ENCODE measurements around the gene TET3.

TET3 gene

DNA sequence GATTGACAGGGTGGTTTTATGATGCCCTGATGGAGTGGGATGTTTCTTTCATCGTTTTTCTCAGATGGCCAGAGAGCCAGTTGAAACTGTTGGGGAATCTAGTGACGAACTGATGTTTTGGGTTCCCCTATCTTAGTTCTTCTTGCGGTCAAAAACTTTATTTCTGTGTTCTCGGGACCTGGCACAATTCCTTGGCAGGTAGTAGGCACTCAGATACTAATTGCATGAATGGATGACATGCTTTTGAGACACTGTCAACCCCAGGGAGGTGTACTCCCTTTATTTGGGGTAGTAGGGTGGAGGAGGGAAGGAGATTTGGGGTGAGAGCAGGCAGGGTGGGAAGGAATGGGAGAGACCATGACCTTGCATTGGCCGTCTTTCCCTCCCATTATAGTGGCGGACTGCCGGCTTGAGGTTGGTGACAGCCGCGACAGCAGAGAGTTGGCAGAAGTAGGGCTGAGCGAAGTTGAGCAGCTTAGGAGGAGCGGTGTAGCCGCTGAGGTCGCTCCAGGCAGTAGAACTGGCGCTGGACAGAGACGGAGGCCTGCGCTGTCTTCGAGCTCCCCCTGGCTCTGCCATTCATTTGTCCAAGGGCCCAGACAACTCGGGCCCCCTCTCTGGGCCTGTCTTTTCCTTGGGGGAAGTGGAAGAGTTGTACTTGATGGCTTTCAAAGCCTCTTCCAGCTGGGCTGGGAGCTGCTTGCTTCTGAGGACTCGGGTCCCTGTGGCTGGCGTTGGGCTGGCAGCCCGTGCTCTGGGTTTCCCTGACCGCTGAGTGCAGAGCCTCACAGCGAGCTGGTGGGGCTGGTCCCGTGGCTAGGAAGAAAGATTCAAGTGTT lies 2.6 kb downstream of the TET3 start:
- DNase-seq (ENCODE audit: low spot score): no peak

- no peak for DNase-seq (ENCODE audit: low spot score)
These were observed 3.4 kb downstream of the TET3 start for GRCh38 chr2:73987948-73988700.

GRCh38 chr2:73989972-73990371 lies 5.3 kb downstream of the TET3 start:
- DNase-seq (ENCODE audit: low spot score): no peak

GRCh38 chr2:73990531-73990930 lies 5.8 kb downstream of the TET3 start:
- DNase-seq (ENCODE audit: low spot score): no peak

GRCh38 chr2:73992036-73992435 lies 7.3 kb downstream of the TET3 start:
- DNase-seq (ENCODE audit: low spot score): no peak

GRCh38 chr2:73993376-73993775 lies 8.7 kb downstream of the TET3 start:
- no peak for DNase-seq (ENCODE audit: low spot score)

DNA sequence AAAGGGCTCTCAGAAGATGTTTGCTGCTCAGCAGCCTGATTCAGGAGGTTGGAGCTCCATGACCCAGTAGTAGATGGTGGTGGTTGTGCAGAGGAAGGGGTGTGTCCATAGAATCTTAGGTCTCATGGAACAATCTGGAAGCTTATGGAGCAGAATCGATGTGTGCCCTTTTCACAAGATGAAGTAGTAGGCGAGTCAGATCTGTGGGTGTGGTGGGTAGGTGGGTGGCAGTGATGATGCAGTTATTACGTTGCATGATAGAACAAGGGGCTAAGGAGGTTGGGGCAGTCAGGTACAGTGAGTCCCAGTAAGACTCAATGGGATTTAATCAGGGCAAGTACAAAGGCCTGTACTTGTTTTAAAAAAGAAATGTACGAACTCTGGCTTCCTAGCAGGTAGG lies 9.1 kb downstream of the TET3 start:
- DNase-seq (ENCODE audit: low spot score): no peak

DNA sequence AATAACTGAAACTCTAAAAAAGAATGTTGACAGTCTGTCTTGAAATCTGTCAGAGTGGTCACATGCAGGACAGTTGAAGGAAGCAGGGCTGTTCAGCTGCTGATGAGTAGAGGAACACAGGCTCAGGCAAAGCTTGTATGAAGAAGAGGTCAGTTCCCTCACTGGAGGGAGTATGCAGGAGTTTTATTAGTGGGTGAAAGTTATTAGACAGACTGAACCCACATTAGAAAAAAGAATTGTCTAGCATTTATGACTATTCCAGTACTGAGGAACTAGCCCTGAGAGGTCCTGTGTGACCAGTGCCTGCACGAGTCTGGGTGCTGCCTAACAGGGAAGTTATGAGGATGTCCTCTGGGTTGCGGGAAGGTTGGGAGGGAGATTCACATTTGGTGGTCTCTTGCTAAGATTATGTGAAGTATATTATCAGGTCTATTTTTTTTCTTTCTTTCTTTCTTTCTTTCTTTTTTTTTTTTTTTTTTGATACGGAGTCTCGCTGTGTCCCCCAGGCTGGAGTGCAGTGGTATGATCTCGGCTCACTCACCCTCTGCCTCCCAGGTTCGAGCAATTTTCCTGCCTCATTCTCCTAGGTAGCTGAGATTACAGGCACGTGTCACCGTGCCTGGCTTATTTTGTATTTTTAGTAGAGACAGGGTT lies 9.6 kb downstream of the TET3 start:
- DNase-seq (ENCODE audit: low spot score): no peak

DNA sequence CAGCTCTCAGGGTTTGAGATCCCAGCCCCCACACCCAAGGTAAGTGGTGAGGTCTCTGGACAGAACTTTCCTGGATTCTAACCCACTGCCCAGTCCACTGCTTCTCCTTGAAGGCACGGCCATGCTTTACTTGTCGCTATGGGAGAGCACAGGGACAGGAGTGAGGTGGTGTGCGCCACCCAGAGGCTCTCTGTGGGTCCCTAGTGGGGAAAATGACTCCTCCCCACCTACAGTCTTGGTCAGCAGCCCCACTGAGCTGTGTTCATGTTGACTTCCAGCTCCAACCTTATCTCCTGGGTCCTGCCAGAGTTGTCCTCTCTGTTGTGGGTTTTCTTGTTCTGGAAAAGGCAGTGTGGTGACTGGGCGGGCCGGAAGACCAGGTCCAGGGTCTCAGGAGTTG lies 11.1 kb downstream of the TET3 start:
- no peak for DNase-seq (ENCODE audit: low spot score)

- DNase-seq (ENCODE audit: low spot score): no peak
These were observed 13.1 kb downstream of the TET3 start for GRCh38 chr2:73997813-73998212.

GRCh38 chr2:73998451-73998850 lies 13.7 kb downstream of the TET3 start:
- DNase-seq (ENCODE audit: low spot score): no peak

GRCh38 chr2:73998933-73999332 lies 14.2 kb downstream of the TET3 start:
- no peak for DNase-seq (ENCODE audit: low spot score)

DNA sequence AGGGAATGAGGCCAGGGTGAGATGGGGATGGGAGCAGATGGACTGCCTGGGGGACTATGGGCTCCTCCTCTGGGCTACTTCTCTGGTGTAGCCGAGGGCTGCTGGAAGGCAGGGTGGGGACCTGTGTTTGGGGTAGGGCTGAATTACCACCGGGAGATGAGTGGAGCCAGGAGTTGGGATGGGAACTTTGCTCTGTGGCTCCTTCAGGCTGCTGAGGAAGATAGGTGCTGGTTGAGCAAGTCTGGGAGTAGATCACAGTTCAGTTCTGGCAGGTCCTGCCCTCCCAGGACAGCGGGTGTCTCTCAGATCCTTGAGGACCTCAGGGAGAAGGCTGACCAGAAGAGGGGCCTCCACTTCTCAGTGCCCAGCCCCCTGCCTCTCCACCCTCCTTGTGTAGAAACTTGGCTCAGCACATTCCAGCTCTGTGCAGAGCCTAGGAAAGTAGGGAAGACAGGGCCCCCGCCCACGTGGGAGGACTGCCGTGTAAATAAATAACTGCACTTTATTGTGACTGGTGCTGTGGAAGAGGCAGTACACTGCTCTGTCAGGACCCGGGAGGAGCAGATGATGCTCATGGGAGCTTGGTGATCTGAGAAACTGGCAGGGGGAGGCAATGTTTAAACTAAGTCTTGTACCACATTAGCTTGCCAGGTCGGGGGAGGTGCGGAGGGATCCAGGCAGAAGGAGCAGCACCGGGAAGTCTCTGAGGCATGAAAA lies 15.3 kb downstream of the TET3 start:
- DNase-seq (ENCODE audit: low spot score): no peak

GRCh38 chr2:74000666-74001065 lies 16.0 kb downstream of the TET3 start:
- no peak for DNase-seq (ENCODE audit: low spot score)

GRCh38 chr2:74001121-74001520 lies 16.4 kb downstream of the TET3 start:
- DNase-seq (ENCODE audit: low spot score): no peak

- DNase-seq (ENCODE audit: low spot score): no peak
These were observed 17.2 kb downstream of the TET3 start for GRCh38 chr2:74001781-74002504.

DNA sequence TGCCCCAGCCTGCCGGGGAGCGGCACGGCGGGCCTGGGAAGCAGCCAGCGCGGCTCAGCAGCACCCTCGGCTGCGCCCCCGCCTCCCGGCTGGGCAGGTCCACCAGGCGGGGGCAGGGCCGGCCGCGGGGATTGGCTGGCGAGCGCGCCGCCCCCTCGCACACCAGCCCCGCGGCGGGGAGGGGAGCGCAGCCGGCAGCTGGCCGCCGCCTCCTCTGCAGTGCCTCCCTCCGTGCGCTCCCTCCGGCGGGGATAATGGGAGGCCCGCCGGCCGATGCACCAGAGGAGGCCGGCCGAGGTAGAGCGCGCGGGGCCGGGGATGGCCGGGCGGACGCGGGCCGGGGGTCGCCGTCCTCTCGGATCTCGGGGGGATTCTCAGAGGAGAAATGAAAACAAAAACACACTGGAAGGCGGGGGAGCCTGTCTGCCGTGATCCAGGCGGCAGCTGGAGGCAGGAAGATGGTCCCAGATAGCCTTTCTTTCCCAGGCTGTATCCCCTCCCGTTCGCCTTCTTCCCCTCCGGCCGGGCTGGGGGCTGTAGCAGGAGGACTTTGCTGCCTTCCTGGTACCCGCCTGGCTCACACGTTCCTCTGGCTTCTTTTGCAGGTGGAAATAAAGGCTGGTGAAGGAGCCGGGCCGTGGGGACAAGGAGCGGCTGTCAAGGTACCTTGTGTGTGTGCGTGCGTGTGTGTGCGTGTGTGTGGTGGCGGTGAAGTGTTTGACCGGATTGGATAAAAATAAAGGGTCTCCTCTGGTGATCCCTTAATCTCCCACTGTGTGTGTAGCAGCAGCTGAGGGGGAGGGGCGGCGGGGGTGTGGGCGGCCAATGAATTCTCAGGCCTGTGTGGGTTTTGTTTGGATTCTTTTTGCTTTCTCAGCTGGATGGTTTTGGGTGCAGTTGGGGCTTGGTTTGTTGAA lies 18.1 kb downstream of the TET3 start:
- DNase-seq (ENCODE audit: low spot score): peak; percentile 80

DNA sequence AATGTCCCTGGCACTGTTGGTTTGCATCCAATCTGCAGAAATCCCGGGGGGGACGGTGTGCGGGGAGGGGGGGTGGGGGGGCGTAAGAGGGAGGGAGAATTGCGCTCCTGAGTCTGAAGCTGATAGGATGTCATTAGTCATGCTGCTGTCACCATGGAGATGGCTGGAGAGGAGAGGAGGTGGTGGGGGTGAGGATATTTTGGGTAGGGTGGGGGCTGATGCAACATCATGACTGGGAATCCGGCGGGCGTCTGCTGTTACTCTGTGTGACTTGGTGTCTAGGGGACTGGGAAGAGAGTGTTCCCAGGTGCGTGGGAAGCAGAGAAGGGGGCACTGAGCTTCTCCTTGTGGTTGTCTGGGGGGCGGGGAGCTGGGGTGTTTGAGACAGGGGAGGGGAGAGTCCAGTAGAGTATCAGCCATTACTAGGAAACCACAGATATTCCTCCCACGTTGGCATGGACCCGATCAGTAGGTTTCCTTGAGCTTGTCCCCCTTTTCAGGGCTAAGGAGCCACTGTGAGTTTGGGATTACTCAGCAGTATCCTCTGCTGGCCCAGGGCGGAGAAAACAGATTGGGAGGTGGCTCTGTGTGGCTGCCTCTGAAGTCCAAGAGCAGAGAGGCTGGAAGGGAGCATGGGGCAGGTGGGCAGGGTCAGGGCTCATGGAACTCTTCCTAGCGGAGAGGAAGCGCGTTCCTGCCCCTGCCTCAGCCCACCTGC lies 18.9 kb downstream of the TET3 start:
- DNase-seq (ENCODE audit: low spot score): no peak

- no peak for DNase-seq (ENCODE audit: low spot score)
These were observed 19.8 kb downstream of the TET3 start for GRCh38 chr2:74004212-74005182.

Measured in HuH-7.5 (cell line).